IPS-15b (cell line): Measurements from ENCODE around the gene GCSAM.

Experiments
- H3K27me3 ChIP-seq: one replicate; pipeline ENCODE4 v1.6.1; 2013; ENCODE audit warnings: low read length; ENCODE audit not compliant: control insufficient read depth, insufficient read depth
- H3K36me3 ChIP-seq: one replicate; pipeline ENCODE4 v1.6.1; 2013; ENCODE audit warnings: low read length; ENCODE audit not compliant: control insufficient read depth, insufficient read depth
- H3K4me1 ChIP-seq: one replicate; pipeline ENCODE4 v1.6.1; 2013; ENCODE audit warnings: mild to moderate bottlenecking, low read length; ENCODE audit not compliant: control insufficient read depth, insufficient read depth
- H3K4me3 ChIP-seq: one replicate; pipeline ENCODE4 v1.5.1; 2013; ENCODE audit warnings: low read depth, low read length
- H3K9ac ChIP-seq: one replicate; pipeline ENCODE4 v1.6.1; 2013; ENCODE audit warnings: low read depth, mild to moderate bottlenecking, low read length
- H3K9me3 ChIP-seq: one replicate; pipeline ENCODE4 v1.6.1; 2013; ENCODE audit warnings: mild to moderate bottlenecking, low read length; ENCODE audit not compliant: control insufficient read depth, insufficient read depth

The GCSAM gene

GRCh38 chr3:112137781-112138180, 4.7 kb upstream of the GCSAM start:
- H3K27me3 ChIP-seq, result no peaks in the 10 kb centered on the region
- no peaks in the 10 kb centered on the region for H3K36me3 ChIP-seq
- no peak overlapping the region for H3K9ac ChIP-seq
- H3K4me3 ChIP-seq, result no peak overlapping the region
- no peaks in the 10 kb centered on the region for H3K9me3 ChIP-seq
- H3K4me1 ChIP-seq, result peaks cover 19% of the 10 kb centered on the region

GRCh38 chr3:112136959-112137693, 4.1 kb upstream of the GCSAM start:
- no peaks in the 10 kb centered on the region for H3K36me3 ChIP-seq
- no peaks in the 10 kb centered on the region for H3K9me3 ChIP-seq
- peaks cover 19% of the 10 kb centered on the region for H3K4me1 ChIP-seq
- H3K4me3 ChIP-seq, result no peak overlapping the region
- no peak overlapping the region for H3K9ac ChIP-seq
- no peaks in the 10 kb centered on the region for H3K27me3 ChIP-seq

- no peaks in the 10 kb centered on the region for H3K9me3 ChIP-seq
- H3K36me3 ChIP-seq, result no peaks in the 10 kb centered on the region
- H3K27me3 ChIP-seq, result no peaks in the 10 kb centered on the region
- H3K4me3 ChIP-seq, result no peak overlapping the region
- peaks cover 19% of the 10 kb centered on the region for H3K4me1 ChIP-seq
- H3K9ac ChIP-seq, result no peak overlapping the region
Measured at GRCh38 chr3:112136046-112136445, 3.0 kb upstream of the GCSAM start.

DNA sequence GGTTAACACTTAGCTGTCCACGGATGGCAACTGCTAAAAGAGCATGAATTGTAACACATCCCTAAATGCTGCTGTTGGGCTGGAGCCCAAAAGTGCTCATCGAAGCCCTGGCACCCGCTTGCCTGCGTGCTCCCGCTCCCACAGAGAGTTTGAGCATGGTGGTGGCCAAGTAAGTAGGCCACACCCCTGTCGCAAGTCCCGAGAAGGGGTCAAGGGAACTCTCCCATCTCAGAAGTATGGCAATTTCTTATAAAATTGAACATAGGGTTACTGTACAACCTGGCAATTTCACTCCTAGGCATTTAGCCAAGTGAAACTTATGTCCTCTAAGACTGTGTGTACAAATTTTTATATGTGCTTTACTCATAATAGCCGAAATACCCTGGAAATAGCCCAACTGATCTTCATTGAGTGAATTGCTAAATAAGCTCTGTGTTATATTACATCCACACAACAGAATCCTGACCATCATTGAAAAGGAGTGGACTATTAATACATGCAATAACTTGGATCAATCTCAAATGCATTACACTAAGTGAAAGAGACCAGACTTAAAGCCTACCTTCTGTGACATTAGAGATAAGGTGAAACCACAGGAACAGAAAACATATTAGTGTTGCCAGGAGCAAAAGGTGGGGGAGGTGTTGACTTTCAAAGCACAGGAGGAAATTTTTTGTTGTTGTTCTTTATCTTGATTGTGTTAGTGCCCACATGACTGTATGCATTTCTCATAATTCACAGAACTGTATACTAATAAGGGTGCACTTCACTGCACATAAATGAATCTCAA, 1.5 kb upstream of the GCSAM start:
- Histone ChIP-seq H3K4me3 (no peak overlapping the region), H3K4me1 (peaks cover 20% of the 10 kb centered on the region), H3K9ac (no peak overlapping the region), H3K36me3 (no peaks in the 10 kb centered on the region), H3K9me3 (no peaks in the 10 kb centered on the region), H3K27me3 (no peaks in the 10 kb centered on the region)

DNA sequence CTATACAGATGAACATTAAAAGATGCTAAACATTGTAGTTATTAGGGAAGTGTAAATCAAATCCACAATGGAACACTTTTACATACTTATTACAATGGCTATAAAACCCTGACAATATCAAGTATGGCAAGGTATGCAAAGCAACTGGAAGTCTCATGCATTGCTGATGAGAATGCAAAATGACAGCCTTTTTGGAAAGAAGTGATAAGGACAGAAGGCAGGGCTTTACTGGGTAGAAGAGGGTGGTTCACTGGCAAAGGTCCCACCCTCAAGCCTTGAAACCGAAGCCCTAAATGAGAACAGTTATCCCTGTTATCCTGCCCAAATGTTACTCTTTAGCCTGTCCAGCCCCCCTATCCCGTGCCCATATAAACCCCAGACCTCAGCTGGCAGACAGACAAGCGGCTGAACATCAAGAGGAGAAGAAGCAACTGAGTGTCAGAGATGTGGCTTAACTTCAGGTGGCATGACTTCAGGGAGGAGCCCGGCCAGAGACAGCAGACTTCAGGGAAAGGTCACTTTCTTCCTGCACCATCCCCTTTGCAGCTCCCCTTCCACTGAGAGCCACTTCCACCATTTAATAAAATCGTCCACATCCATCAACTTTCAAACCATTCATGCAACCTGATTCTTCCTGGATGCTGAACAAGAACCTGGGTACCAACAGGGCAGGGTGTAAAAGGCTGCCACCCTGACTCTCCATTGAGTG, 732 bp upstream of the GCSAM start:
- no peak overlapping the region for H3K9ac ChIP-seq
- H3K36me3 ChIP-seq, result no peaks in the 10 kb centered on the region
- H3K4me1 ChIP-seq, result peaks cover 26% of the 10 kb centered on the region
- no peaks in the 10 kb centered on the region for H3K27me3 ChIP-seq
- no peaks in the 10 kb centered on the region for H3K9me3 ChIP-seq
- no peak overlapping the region for H3K4me3 ChIP-seq

DNA sequence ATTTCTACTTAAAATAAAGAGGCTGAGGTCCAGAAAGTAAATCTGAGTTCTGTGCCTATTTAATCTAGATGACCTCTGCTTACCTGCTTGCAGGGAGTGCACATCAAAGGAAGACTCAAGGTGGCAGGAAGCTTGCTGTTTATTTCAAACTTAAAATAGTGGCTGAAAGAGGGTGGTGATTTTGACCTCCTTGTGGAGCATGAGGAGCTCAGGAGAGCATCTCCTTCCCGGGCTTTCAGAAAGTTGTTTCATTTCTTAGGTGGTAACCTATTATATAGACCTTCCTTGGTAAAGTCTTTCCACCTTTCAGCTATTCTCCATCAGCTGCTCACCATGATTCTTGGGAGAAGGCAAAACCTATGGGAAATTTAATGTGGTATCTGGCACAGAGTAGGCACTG, 494 bp downstream of the GCSAM start:
- H3K9ac ChIP-seq, result no peak overlapping the region
- peaks cover 27% of the 10 kb centered on the region for H3K4me1 ChIP-seq
- H3K9me3 ChIP-seq, result no peaks in the 10 kb centered on the region
- H3K4me3 ChIP-seq, result no peak overlapping the region
- H3K27me3 ChIP-seq, result no peaks in the 10 kb centered on the region
- H3K36me3 ChIP-seq, result no peaks in the 10 kb centered on the region

DNA sequence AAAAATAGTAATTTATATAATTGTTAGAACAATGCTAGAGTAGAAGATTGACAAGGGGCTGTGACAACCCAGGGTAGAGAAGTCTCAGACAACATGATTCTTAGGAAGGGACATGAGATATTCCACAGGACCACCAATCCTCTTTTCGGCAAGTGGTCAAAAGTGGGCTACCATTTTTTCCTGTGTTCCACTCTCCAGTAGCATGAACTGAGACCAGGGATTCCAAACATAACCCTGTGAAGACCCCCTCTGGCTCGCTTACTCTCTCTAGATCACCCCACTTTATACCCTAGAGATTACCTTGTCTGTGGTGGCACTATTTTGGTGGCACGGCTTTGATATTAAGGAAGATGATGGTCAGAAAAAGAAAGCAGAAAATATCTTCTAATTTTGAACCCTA, 960 bp downstream of the GCSAM start:
- Histone ChIP-seq H3K4me3 (no peak overlapping the region), H3K27me3 (no peaks in the 10 kb centered on the region), H3K36me3 (no peaks in the 10 kb centered on the region), H3K4me1 (peaks cover 28% of the 10 kb centered on the region), H3K9ac (no peak overlapping the region), H3K9me3 (no peaks in the 10 kb centered on the region)

- peaks cover 28% of the 10 kb centered on the region for H3K4me1 ChIP-seq
- H3K9ac ChIP-seq, result no peak overlapping the region
- H3K27me3 ChIP-seq, result no peaks in the 10 kb centered on the region
- H3K36me3 ChIP-seq, result no peaks in the 10 kb centered on the region
- no peak overlapping the region for H3K4me3 ChIP-seq
- no peaks in the 10 kb centered on the region for H3K9me3 ChIP-seq
Measured at GRCh38 chr3:112131111-112131510, 1.9 kb downstream of the GCSAM start.

GRCh38 chr3:112130638-112130993, 2.4 kb downstream of the GCSAM start:
- Histone ChIP-seq H3K36me3 (no peaks in the 10 kb centered on the region), H3K27me3 (no peaks in the 10 kb centered on the region), H3K4me1 (peaks cover 31% of the 10 kb centered on the region), H3K9ac (no peak overlapping the region), H3K9me3 (no peaks in the 10 kb centered on the region), H3K4me3 (no peak overlapping the region)

GRCh38 chr3:112129925-112130637, 3.0 kb downstream of the GCSAM start:
- Histone ChIP-seq H3K9me3 (no peaks in the 10 kb centered on the region), H3K9ac (no peak overlapping the region), H3K4me3 (no peak overlapping the region), H3K4me1 (peaks cover 36% of the 10 kb centered on the region), H3K27me3 (no peaks in the 10 kb centered on the region), H3K36me3 (no peaks in the 10 kb centered on the region)

GRCh38 chr3:112128843-112129727, 4.0 kb downstream of the GCSAM start:
- Histone ChIP-seq H3K4me1 (peaks cover 36% of the 10 kb centered on the region), H3K36me3 (no peaks in the 10 kb centered on the region), H3K27me3 (no peaks in the 10 kb centered on the region), H3K9ac (no peak overlapping the region), H3K4me3 (no peak overlapping the region), H3K9me3 (no peaks in the 10 kb centered on the region)
